ENCODE data around the gene KDM5A.
"Not testable (repeated sequence)": the region's sequence is repeated elsewhere in the genome, so short reads cannot be mapped to it uniquely, and the experiment has no call there.

KDM5A gene

GRCh38 chr12:332581-333205, 56.4 kb downstream of the KDM5A start:
- no peak for DNase-seq (ENCODE audit: low spot score)

- DNase-seq (ENCODE audit: low spot score), result no peak
Observed at GRCh38 chr12:331287-331686, 57.8 kb downstream of the KDM5A start.

DNA sequence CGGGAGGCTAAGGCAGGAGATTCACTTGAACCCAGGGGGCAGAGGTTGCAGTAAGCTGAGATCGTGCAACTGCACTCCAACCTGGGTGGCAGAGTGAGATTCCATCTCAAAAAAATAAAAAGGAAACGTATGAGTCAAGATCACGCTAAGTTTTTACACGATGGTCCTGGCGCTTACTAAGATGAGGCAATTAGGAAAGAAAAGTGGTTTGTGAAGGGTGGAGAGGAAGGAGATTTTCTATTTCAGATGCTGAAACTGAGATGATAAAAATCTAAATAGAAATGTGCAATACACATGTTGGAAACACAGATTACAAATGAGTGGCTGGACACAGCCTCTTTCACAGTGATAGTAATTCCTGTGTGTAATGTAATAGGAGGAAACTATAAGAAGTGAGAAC, 63.2 kb downstream of the KDM5A start:
- DNase-seq (ENCODE audit: low spot score), result no peak

- DNase-seq (ENCODE audit: low spot score), result no peak
Observed at GRCh38 chr12:323507-323906, 65.6 kb downstream of the KDM5A start.

GRCh38 chr12:321606-322326, 67.4 kb downstream of the KDM5A start:
- DNase-seq (ENCODE audit: low spot score), result no peak

DNA sequence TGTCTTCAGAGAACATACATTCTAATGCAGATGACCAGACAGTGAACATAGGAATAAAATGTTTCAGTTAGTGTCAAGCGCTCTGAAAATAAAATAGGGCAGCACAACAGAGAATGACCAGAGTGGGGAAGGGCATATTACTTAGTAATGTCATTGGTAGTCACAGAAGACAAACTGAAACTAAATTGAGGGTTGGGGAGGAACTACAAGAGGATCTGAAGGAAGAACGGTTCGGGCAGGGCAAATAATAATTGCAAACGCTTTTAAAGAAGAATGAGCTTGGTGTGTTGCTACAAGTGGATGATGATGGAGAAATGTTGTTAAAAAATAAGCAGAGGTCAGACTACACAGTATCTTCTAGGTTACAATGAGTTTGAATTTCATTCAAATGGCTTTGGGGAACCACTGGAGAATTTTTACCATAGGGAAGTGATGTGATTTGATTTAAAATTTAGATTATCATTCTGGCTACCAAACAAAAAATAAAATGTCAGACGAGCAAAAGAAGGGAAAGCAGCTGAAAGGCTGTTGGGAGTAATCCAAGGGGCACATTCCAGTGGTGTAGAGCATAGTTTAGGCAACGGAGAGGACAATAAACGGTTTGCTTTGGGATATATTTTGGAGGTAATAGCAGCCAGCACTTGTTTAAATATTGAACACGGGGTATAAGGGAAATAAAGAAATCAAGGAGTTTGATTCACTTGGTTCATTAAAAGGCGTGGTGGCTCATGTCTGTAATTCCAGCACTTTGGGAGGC, 70.2 kb downstream of the KDM5A start:
- peak; percentile 18 for DNase-seq (ENCODE audit: low spot score)

DNA sequence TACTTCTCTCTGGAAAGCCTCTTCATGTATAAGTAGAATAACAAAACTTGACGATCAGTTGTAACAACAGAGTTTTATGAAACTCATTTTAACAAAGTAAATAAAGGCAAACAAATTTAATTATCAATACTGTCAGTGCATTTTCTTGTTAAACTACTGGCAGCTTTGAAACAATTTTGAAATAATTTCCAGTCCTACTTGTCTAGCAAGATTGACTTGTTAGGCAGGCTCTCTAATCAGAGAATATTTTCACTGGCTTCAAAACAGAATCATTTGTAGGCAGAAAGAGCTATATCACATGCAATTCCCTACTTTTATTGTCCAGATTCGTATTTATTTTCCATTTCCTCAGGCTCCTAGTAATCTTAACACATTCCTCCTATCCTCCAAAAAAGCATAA, 80.6 kb downstream of the KDM5A start:
- no peak for DNase-seq (ENCODE audit: low spot score)

- DNase-seq (ENCODE audit: low spot score), result no peak
Observed at GRCh38 chr12:307406-307805, 81.7 kb downstream of the KDM5A start.

DNA sequence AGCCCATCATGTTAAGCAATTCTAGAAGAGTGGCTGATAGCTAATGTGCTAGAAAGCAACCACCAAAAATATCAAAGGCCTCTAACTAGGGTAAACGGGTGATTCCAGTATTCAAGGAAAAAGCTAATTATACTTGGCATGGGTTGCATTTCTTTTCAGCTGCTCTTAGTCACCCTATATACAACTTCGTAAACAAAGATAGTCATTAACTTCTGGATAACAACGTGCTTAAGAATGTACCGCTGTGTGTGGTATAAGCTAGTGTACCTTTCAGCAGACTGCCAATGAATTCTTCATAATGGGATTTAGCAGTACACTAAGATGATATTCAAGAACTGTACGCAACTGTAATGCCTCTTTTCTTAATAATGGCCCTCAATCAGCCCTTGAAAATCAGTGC, 84.3 kb downstream of the KDM5A start:
- no peak for DNase-seq (ENCODE audit: low spot score)

DNA sequence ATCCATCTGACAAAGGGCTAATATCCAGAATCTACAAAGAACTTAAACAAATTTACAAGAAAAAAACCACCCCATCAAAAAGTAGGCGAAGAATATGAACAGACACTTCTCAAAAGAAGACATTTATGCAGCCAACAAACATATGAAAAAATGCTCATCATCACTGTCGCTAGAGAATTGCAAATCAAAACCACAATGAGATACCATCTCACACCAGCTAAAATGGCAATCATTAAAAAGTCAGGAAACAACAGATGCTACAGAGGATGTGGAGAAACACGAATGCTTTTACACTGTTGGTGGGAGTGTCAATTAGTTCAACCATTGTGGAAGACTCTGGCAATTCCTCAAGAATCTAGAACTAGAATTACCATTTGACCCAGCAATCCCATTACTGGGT, 86.4 kb downstream of the KDM5A start:
- DNase-seq (ENCODE audit: low spot score), result not testable (repeated sequence)

GRCh38 chr12:300166-300565, 89.0 kb downstream of the KDM5A start:
- not testable (repeated sequence) for DNase-seq (ENCODE audit: low spot score)

GRCh38 chr12:299511-299910, 89.6 kb downstream of the KDM5A start:
- not testable (repeated sequence) for DNase-seq (ENCODE audit: low spot score)

DNA sequence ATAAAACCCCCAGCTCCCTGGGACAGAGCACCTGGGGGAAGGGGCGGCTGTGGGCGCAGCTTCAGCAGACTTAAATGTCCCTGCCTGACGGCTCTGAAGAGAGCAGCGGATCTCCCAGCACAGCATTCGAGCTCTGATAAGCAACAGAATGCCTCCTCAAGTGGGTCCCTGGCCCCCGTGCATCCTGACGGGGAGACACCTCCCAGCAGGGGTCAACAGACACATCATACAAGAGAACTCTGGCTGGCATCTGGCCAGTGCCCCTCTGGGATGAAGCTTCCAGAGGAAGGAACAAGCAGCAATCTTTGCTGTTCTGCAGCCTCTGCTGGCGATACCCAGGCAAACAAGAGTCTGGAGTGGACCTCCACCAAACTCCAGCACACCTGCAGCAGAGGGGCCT, 91.1 kb downstream of the KDM5A start:
- DNase-seq (ENCODE audit: low spot score), result not testable (repeated sequence)

- DNase-seq (ENCODE audit: low spot score), result no peak
Observed at GRCh38 chr12:295132-295531, 94.0 kb downstream of the KDM5A start.

DNA sequence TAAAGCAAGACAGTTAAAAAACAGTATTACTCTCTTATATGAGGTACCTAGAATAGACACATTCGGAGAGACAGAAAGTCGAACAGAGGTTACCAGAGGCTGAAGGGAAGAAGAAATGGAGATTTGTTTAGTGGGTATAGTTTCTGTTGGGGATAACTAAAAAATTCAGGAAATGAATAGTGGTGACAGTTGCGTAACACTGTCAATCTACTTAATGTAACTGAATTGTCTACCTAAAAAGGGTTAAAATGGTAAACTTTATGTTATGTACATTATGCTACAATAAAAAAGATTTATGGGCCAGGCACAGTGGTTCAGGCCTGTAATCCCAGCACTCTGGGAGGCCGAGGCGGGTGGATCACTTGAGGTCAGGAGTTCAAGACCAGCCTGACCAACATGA, 95.9 kb downstream of the KDM5A start:
- DNase-seq (ENCODE audit: low spot score), result no peak

- peak; percentile 15 for DNase-seq (ENCODE audit: low spot score)
Observed at GRCh38 chr12:292186-292585, 96.9 kb downstream of the KDM5A start.

DNA sequence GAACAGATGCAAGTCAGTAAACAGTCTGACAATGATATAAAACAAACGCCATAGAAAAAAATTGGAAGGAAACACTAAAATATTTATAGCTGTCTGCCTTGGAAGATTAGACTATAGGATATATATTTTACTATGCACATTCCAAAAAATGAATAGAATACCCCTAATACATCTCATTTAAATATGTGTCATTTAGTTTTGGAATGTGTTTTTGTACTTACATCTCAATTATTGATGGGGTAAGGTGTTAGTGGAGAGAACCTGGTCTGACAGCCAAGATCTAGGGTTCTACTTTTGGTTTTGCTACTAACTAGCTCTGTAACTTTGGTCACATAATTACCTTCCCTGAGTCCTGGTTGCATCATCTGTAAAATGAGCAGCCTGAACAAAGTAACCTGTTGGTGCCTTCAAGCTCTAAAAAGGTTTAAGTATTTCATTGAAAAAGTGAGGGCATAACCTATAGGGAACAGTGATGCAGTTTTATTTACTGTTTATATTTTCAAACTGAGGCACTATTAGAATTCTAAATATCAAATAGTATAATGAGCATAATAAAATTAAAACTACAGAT, 97.9 kb downstream of the KDM5A start:
- DNase-seq (ENCODE audit: low spot score), result no peak

DNA sequence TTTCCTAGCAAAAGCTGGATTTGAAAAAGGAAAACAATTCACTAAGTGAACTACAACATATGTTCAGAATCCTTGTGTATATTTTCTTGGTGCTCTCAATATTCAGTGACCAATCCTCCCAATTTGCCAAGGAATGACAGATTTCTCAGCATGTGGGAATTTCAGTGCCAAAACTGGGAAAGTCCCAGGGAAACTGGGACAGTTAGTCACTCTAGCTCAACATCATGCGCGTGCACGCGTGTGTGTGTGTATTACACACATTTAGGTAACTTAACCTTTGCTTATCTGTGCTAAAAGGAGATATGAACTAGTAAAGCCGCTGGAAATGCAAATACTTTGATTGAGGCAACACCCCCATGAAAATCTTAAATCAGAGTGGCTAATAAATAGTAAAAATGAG, 100.4 kb downstream of the KDM5A start:
- peak; percentile 70 for DNase-seq (ENCODE audit: low spot score)

DNA sequence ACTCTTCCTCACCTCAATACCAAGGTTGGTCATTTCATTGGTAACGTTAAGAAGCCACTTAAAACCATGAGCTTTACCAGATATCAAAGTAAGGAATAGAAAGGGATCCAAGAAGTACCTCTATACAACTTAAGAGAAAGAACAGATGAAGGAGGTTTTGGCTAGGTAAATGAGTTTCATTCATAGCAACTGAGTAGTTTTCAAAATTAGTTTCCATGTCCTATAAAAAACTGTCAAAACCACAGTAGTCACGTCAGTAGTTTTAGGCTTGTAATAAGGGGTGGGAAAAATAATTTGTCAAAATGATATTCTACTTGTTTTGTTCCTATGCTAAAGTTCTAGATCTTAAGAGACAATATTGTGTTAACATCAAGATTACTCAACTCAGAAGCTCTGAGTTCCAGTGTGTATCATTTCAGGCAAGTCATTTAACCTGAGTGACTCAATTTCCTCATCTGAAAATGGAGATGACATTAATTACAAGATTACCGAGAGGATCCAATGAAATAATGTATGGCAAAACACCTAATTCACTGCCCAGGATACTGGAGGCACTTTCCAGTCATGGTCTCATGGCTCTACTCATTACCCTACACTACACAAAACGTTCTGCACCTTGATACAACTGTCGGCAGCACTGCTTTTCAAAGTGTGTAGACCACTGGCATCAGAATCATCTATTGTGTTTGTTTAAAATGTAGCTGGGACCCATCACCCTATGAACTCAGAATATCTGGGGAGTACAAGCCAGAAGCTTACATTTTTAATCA, 102.4 kb downstream of the KDM5A start:
- DNase-seq (ENCODE audit: low spot score), result no peak

DNA sequence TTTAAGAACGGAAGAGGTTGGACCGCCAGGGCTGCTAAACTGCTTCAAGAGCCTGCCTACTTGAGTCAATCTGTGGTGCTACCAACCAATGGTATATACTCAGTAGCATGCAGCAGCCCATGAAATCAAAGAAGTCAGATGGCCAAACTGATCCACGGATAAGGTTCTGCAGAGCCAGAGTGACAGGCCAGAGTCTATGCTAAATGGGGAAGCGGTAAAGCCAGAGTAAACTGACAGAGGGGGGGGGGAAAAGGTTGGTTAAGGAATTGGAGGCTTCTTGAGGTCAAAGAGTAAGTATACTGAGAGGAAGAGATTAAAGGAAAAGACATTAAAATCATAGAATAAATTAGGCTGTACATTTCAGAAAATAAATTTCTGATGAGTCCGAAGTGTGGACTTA, 111.1 kb downstream of the KDM5A start:
- DNase-seq (ENCODE audit: low spot score), result no peak

DNA sequence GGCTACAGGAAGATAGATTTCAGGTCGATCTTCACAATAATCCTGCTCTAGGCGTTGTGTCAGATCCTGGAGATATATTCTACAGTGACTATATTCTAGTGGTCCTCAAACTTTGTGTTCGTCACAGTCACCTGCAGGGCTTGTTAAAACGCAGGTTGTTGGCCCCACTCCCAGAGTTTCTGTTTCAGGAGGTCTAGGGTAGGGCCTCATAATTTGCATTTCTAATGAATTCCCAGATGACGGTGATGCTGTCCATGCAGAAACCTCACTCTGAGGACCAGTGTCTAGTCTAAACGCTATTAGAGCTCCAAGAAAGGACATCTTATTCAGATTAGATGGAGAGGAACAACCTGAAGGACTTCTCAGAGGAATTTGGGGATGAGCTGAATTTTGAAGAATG, 113.3 kb downstream of the KDM5A start:
- DNase-seq (ENCODE audit: low spot score), result no peak

- no peak for DNase-seq (ENCODE audit: low spot score)
Observed at GRCh38 chr12:273382-273781, 115.7 kb downstream of the KDM5A start.
